Activated CD8-positive, alpha-beta memory T cell treated with anti-CD3 and anti-CD28 coated beads, Interleukin-2, amount 50 U/mL, for 1 hour (primary cell): ENCODE data around the gene RPH3AL.

ENCODE experiments used
- DNase-seq: peaks from one replicate; pipeline ENCODE4 v3.0.0-alpha.2; 2020; ENCODE audit errors: extremely low read depth

RPH3AL gene

GRCh38 chr17:336110-337021, 16.2 kb downstream of the RPH3AL start:
- no peak for DNase-seq

- no peak for DNase-seq
Measured at GRCh38 chr17:335691-336090, 16.9 kb downstream of the RPH3AL start.

GRCh38 chr17:334974-335481, 17.6 kb downstream of the RPH3AL start:
- DNase-seq = no peak

GRCh38 chr17:333626-334396, 18.8 kb downstream of the RPH3AL start:
- no peak for DNase-seq

- DNase-seq = no peak
Measured at GRCh38 chr17:332558-333322, 19.9 kb downstream of the RPH3AL start.

GRCh38 chr17:332023-332422, 20.6 kb downstream of the RPH3AL start:
- DNase-seq = no peak

GRCh38 chr17:330993-331701, 21.5 kb downstream of the RPH3AL start:
- DNase-seq = no peak

- DNase-seq = no peak
Measured at GRCh38 chr17:329784-330420, 22.7 kb downstream of the RPH3AL start.

GRCh38 chr17:327971-328370, 24.6 kb downstream of the RPH3AL start:
- DNase-seq = no peak

- DNase-seq = no peak
Measured at GRCh38 chr17:327296-327695, 25.3 kb downstream of the RPH3AL start.

- DNase-seq = no peak
Measured at GRCh38 chr17:326010-326621, 26.5 kb downstream of the RPH3AL start.

- no peak for DNase-seq
Measured at GRCh38 chr17:325270-326009, 27.2 kb downstream of the RPH3AL start.

GRCh38 chr17:323721-324571, 28.7 kb downstream of the RPH3AL start:
- DNase-seq = no peak

- no peak for DNase-seq
Measured at GRCh38 chr17:323181-323580, 29.4 kb downstream of the RPH3AL start.

- no peak for DNase-seq
Measured at GRCh38 chr17:322006-322780, 30.4 kb downstream of the RPH3AL start.

GRCh38 chr17:321386-321941, 31.1 kb downstream of the RPH3AL start:
- DNase-seq = no peak

- DNase-seq = no peak
Measured at GRCh38 chr17:320809-321385, 31.7 kb downstream of the RPH3AL start.
